Measurements from ENCODE around the gene MRPS33. TPM values are rescaled to one million over a fixed set of nuclear protein-coding genes. Genes with fewer than 3 reads are reported as not detected.

The MRPS33 gene
- total and polyA plus RNA-seq, 2 of the 13 experiments (the other 11 are each of a cell fraction or from before 2014, with no cell fraction given): 50.9 to 91.0 TPM

DNA sequence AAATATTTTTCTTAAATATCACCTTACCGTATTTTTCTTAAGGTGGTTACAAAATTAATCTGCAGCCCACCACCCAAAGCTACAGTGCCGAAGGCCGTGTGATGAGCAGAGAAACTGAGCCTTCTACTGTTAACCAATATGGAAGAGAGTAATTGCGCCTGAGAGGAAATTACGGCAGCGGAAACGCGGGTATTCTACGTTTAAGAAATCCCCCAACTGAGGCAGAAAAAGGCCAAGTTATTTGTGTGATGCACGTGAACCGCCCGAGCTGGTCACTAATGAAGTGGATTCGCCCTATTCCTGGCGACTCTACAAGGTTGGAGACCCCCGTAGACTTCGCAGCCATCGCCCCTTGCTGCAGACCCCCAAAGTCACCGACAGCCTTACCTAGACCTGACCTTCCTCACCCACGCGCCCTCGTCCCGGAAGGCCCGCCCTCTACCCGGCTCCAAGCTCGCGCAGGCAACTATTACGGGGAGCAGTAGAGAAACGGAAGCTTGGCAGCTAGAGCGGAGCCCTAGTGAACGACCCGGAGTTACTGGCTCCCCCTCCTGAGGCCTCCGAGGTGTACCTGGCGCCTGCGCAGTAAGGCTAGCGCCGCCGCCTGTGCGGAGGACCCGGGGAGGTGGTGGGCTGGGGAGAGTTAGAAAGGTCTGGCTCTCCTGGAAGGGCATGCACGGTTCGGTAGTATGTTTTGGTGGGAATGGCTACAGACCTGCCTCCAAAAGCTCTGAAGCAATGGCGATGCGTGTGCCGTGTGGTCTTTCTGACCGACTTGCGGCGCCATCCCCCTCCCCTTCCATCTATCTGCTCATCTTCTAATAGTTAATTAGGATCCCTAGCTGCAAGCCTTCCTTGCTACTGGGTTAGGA is at the start of gene MRPS33 (continued):
- peak; percentile 73; the same call in 1 of the 2 replicates for TF ChIP-seq SMYD3 (CRISPR knock-in tag; IDR thresholded peaks at IDR 0.05)
- peak; percentile 73; the same call in 1 of the 2 replicates for TF ChIP-seq NR1H2 (CRISPR knock-in tag; IDR thresholded peaks at IDR 0.05; ENCODE audit: borderline replicate concordance, low read depth)
- TF ChIP-seq, protein P1, sequence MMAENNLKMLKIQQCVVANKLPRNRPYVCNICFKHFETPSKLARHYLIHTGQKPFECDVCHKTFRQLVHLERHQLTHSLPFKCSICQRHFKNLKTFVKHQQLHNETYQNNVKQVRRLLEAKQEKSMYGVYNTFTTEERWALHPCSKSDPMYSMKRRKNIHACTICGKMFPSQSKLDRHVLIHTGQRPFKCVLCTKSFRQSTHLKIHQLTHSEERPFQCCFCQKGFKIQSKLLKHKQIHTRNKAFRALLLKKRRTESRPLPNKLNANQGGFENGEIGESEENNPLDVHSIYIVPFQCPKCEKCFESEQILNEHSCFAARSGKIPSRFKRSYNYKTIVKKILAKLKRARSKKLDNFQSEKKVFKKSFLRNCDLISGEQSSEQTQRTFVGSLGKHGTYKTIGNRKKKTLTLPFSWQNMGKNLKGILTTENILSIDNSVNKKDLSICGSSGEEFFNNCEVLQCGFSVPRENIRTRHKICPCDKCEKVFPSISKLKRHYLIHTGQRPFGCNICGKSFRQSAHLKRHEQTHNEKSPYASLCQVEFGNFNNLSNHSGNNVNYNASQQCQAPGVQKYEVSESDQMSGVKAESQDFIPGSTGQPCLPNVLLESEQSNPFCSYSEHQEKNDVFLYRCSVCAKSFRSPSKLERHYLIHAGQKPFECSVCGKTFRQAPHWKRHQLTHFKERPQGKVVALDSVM (CRISPR knock-in tag; IDR thresholded peaks at IDR 0.05): peak; percentile 33; the same call in 1 of the 2 replicates
- TF ChIP-seq, protein P2, sequence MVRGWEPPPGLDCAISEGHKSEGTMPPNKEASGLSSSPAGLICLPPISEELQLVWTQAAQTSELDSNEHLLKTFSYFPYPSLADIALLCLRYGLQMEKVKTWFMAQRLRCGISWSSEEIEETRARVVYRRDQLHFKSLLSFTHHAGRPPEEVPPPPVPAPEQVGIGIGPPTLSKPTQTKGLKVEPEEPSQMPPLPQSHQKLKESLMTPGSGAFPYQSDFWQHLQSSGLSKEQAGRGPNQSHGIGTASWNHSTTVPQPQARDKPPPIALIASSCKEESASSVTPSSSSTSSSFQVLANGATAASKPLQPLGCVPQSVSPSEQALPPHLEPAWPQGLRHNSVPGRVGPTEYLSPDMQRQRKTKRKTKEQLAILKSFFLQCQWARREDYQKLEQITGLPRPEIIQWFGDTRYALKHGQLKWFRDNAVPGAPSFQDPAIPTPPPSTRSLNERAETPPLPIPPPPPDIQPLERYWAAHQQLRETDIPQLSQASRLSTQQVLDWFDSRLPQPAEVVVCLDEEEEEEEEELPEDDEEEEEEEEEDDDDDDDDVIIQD (CRISPR knock-in tag; IDR thresholded peaks at IDR 0.05; ENCODE audit: low read depth): peak; percentile 94
- no peak for TF ChIP-seq EHMT2 (IDR thresholded peaks at IDR 0.05; ENCODE audit: borderline replicate concordance, low read depth, low read length)
- no peak for TF ChIP-seq MTA1 (CRISPR knock-in tag; IDR thresholded peaks at IDR 0.05; ENCODE audit: borderline replicate concordance)
- TF ChIP-seq, protein P3, sequence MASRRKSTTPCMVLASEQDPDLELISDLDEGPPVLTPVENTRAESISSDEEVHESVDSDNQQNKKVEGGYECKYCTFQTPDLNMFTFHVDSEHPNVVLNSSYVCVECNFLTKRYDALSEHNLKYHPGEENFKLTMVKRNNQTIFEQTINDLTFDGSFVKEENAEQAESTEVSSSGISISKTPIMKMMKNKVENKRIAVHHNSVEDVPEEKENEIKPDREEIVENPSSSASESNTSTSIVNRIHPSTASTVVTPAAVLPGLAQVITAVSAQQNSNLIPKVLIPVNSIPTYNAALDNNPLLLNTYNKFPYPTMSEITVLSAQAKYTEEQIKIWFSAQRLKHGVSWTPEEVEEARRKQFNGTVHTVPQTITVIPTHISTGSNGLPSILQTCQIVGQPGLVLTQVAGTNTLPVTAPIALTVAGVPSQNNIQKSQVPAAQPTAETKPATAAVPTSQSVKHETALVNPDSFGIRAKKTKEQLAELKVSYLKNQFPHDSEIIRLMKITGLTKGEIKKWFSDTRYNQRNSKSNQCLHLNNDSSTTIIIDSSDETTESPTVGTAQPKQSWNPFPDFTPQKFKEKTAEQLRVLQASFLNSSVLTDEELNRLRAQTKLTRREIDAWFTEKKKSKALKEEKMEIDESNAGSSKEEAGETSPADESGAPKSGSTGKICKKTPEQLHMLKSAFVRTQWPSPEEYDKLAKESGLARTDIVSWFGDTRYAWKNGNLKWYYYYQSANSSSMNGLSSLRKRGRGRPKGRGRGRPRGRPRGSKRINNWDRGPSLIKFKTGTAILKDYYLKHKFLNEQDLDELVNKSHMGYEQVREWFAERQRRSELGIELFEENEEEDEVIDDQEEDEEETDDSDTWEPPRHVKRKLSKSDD (CRISPR knock-in tag; IDR thresholded peaks at IDR 0.05; ENCODE audit: low read depth): peak; percentile 80
- TF ChIP-seq, protein P4, sequence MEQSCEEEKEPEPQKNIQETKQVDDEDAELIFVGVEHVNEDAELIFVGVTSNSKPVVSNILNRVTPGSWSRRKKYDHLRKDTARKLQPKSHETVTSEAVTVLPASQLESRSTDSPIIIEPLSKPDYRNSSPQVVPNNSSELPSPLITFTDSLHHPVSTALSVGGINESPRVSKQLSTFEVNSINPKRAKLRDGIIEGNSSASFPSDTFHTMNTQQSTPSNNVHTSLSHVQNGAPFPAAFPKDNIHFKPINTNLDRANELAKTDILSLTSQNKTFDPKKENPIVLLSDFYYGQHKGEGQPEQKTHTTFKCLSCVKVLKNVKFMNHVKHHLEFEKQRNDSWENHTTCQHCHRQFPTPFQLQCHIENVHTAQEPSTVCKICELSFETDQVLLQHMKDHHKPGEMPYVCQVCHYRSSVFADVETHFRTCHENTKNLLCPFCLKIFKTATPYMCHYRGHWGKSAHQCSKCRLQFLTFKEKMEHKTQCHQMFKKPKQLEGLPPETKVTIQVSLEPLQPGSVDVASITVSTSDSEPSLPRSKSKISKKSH (CRISPR knock-in tag; IDR thresholded peaks at IDR 0.05; ENCODE audit: borderline replicate concordance): no peak; the same call in 1 of the 2 replicates
- no peak; the same call in 1 of the 2 replicates for TF ChIP-seq KLF9 (CRISPR knock-in tag; IDR thresholded peaks at IDR 0.05; ENCODE audit: low read depth)
- no peak for TF ChIP-seq IKZF4 (CRISPR knock-in tag; IDR thresholded peaks at IDR 0.05; ENCODE audit: borderline replicate concordance, low read depth, not compliant biosample characterization)
- TF ChIP-seq, protein P5, sequence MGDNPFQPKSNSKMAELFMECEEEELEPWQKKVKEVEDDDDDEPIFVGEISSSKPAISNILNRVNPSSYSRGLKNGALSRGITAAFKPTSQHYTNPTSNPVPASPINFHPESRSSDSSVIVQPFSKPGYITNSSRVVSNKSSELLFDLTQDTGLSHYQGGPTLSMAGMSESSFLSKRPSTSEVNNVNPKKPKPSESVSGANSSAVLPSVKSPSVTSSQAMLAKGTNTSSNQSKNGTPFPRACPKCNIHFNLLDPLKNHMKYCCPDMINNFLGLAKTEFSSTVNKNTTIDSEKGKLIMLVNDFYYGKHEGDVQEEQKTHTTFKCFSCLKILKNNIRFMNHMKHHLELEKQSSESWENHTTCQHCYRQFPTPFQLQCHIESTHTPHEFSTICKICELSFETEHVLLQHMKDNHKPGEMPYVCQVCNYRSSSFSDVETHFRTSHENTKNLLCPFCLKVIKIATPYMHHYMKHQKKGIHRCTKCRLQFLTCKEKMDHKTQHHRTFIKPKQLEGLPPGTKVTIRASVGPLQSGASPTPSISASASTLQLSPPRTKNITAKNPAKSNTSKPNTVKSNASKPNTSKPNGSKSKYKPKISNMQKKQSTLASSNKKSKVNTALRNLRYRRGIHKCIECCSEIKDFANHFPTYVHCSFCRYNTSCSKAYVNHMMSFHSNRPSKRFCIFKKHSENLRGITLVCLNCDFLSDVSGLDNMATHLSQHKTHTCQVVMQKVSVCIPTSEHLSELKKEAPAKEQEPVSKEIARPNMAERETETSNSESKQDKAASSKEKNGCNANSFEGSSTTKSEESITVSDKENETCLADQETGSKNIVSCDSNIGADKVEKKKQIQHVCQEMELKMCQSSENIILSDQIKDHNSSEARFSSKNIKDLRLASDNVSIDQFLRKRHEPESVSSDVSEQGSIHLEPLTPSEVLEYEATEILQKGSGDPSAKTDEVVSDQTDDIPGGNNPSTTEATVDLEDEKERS (CRISPR knock-in tag; IDR thresholded peaks at IDR 0.05): peak; percentile 86
- no peak for TF ChIP-seq REL (CRISPR knock-in tag; conservative IDR thresholded peaks at IDR 0.05)
- TF ChIP-seq, protein P6, sequence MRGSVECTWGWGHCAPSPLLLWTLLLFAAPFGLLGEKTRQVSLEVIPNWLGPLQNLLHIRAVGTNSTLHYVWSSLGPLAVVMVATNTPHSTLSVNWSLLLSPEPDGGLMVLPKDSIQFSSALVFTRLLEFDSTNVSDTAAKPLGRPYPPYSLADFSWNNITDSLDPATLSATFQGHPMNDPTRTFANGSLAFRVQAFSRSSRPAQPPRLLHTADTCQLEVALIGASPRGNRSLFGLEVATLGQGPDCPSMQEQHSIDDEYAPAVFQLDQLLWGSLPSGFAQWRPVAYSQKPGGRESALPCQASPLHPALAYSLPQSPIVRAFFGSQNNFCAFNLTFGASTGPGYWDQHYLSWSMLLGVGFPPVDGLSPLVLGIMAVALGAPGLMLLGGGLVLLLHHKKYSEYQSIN (CRISPR knock-in tag; IDR thresholded peaks at IDR 0.05; ENCODE audit: borderline replicate concordance): no peak

Measured in HepG2 (cell line).